ENCODE measurements around the gene ALKBH2. TPM values are rescaled to one million over a fixed set of nuclear protein-coding genes. Genes with fewer than 3 reads are reported as not detected.

Gene ALKBH2
- total and polyA plus RNA-seq, 12 donors, result 4.2 to 43.6 (median 16.7) TPM

DNA sequence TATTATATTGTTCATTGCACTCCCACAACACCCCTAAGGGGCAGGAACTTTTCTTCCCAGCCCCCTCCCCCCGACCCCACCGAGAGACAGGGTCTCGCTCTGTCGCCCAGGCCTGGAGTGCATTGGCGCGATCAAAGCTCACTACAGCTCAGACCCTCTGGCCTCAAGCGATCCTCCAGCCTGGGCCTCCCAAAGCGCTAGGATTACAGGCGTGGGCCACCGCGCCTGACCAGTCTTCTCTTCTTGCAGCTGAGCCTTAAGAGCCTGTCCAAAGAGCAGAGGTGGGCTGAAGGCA lies 3.8 kb upstream of the ALKBH2 start:
- Histone ChIP-seq H3K36me3 (replicated peaks in 1 of 2) (peaks cover 0 to 4% of the 10 kb centered on the region in 2 donors), H3K4me1 (replicated peaks in 1 of 2) (peaks cover 24 to 45% of the 10 kb centered on the region in 2 donors), H3K4me3 (no peak overlapping the region), H3K27ac (no peak overlapping the region), H3K27me3 (no peaks in the 10 kb centered on the region), H3K9me3 (replicated peaks in 1 of 3) (no peaks in the 10 kb centered on the region)
- DNase-seq, result no peak
- WGBS, 4 donors, result 29 to 61% (median 38%) methylated on average over 7 to 11 of the region's 11 CpGs
- TF ChIP-seq CTCF (IDR thresholded peaks at IDR 0.05) (no peak), POLR2A (IDR thresholded peaks at IDR 0.05) (no peak)
- intact Hi-C loops (cut with DNase I), result no loop called here

- peaks cover 14 to 24% of the 10 kb centered on the region in 2 donors for H3K4me1 ChIP-seq (replicated peaks in 1 of 2)
- whole genome bisulfite sequencing, 4 donors, result 52 to 59% (median 58%) methylated on average over 6 of the region's 6 CpGs
- H3K27me3 ChIP-seq, result no peaks in the 10 kb centered on the region
- H3K9me3 ChIP-seq (replicated peaks in 1 of 3), result no peaks in the 10 kb centered on the region
- intact Hi-C loops (cut with DNase I), result no loop called here
- H3K27ac ChIP-seq, result peak overlapping the region in 3 of 5 donors; percentile 28 to 81 (median 42)
- H3K36me3 ChIP-seq (replicated peaks in 1 of 2), result peaks cover 0 to 14% of the 10 kb centered on the region in 2 donors
- DNase-seq, result no peak
- no peak for TF ChIP-seq POLR2A (IDR thresholded peaks at IDR 0.05)
- no peak for TF ChIP-seq CTCF (IDR thresholded peaks at IDR 0.05)
- peak overlapping the region in 2 of 4 donors; percentile 31 to 59 for H3K4me3 ChIP-seq
Observed at GRCh38 chr12:109092497-109093021, 713 bp downstream of the ALKBH2 start.

DNA sequence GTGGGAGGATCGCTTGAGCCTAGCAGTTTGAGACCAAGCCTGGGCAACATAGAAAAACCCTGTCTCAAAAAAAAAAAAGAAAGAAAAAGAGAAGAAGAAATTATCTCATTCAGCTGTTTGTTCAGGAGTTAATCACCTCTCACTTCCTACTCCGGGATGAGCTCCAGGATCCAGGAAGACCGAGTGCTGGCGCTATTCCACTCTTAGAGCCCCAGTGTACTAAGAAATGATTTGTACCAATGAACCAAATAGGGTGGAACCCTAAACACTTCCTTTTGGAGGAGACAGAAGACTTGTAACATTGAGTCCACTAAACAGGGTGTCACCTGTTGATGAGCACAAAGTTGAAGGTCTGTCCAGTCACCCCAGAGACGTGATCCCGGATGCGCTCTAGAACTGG lies 3.6 kb downstream of the ALKBH2 start:
- Histone ChIP-seq H3K4me3 (no peak overlapping the region), H3K27me3 (no peaks in the 10 kb centered on the region), H3K36me3 (replicated peaks in 1 of 2) (peaks cover 0 to 41% of the 10 kb centered on the region in 2 donors), H3K4me1 (replicated peaks in 1 of 2) (peaks cover 17 to 27% of the 10 kb centered on the region in 2 donors), H3K27ac (peak overlapping the region in 1 of 5 donors; percentile 5), H3K9me3 (replicated peaks in 1 of 3) (no peaks in the 10 kb centered on the region)
- whole genome bisulfite sequencing, 4 donors, result 84 to 88% (median 86%) methylated on average over 7 of the region's 7 CpGs
- no peak for TF ChIP-seq CTCF (IDR thresholded peaks at IDR 0.05)
- no peak for TF ChIP-seq POLR2A (IDR thresholded peaks at IDR 0.05)
- DNase-seq, result no peak
- intact Hi-C loops (cut with DNase I), result no loop called here

DNA sequence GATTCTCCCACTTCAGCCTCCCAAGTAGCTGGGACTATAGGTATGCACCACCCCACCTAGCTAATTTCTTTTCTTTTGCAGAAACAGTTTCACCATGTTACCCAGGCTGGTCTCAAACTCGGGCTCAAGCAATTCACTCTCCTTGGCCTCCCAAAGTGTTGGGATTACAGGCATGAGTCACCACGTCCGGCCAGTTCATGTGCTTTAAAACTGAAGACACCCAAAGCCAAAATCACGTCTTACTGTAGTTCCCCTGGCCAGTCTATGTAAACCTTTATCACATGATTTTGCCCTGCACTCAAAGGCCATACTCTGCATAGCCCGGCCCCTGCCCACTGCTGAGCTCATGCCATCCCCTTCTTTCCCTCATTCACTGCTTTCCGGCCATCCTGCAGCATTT lies 4.5 kb downstream of the ALKBH2 start:
- Histone ChIP-seq H3K4me3 (no peak overlapping the region), H3K27me3 (no peaks in the 10 kb centered on the region), H3K9me3 (replicated peaks in 1 of 3) (no peaks in the 10 kb centered on the region), H3K4me1 (replicated peaks in 1 of 2) (peaks cover 17 to 27% of the 10 kb centered on the region in 2 donors), H3K36me3 (replicated peaks in 1 of 2) (peaks cover 0 to 50% of the 10 kb centered on the region in 2 donors), H3K27ac (peak overlapping the region in 2 of 5 donors; percentile 34 to 43)
- 50 to 66% (median 63%) methylated on average over 6 of the region's 6 CpGs for WGBS, 4 donors
- DNase-seq, result peak in 2 of 7 donors; percentile 42 to 58
- intact Hi-C loops (cut with DNase I), result no loop called here
- no peak for TF ChIP-seq POLR2A (IDR thresholded peaks at IDR 0.05)
- TF ChIP-seq CTCF (IDR thresholded peaks at IDR 0.05), result no peak

Data from adrenal gland (tissue), 12 donors.